H4 (cell line): ENCODE measurements around the gene TYMP. TPM values are rescaled to one million over a fixed set of nuclear protein-coding genes. Genes with fewer than 3 reads are reported as not detected.
"Not testable (repeated sequence)": the region's sequence is repeated elsewhere in the genome, so short reads cannot be mapped to it uniquely, and the experiment has no call there.

Source experiments
- DNase-seq: peaks from one replicate; pipeline ENCODE4 v3.0.0-alpha.2; 2015; ENCODE audit warnings: low spot score
- total RNA-seq: library from RNA; depleted of rRNA; stranded (reverse); fragments of >200 nt; shearing (Covaris generic); gene quantifications from 2 replicates; pipeline ENCODE4 v1.2.3, GENCODE V29; 2014

Gene TYMP
- total RNA-seq, 1 experiment from 2014 or later: 0.39 TPM

DNA sequence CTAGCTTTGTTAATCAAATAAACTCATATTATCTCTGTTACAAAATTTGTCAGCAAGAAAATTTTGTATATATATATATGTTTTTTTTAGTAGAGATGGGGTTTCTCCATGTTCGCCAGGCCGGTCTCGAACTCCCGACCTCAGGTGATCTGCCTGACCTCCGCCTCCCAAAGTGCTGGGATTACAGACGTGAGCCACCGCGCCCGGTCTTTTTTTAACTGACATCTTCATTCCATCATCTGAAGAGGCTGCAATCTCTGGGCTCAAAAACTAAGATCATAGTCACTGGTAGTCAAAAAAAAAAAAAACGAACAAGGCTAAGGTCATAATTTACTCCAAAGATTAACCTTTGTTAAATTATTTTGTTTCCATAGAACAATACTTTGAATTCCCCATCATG, 10.6 kb upstream of the TYMP start:
- no peak for DNase-seq

DNA sequence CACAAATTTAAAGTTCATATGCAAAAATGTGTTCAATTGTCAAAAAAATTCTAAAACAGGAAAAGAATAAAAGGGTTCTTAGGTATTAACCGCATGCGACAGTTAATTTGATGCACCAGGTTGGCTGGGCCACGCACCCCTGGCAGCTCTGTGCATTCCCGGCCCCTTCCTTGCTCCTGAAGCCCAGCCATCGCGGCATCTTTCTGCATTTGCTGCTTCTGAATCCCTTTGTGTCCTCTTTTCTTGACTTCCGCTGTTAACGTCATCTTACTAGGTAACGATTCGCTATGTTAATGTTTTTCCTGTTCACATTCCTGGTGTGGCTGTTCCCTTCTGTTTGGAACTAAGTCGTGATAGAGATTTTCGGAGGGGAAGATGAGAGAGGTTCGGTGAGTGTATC, 8.0 kb upstream of the TYMP start:
- no peak for DNase-seq

DNA sequence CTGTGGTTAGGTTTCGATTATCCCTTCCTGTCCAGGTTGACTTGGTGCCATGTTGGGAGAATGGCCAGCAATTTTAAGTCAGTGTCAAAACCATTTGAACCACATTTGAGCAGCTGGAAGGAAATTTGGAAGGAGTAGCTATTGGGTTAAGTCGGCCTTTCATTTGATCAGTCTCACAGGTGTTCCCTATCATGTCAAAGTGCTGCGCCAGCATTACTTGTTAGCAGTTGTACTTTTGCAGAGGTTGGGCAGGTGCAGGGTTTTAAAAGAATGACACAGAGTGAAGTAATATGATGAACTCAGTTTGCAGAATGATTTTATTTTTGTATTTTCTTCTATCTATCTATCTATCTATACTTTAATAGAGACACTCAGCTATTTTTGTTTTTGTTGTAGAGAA, 6.4 kb upstream of the TYMP start:
- DNase-seq: no peak

DNA sequence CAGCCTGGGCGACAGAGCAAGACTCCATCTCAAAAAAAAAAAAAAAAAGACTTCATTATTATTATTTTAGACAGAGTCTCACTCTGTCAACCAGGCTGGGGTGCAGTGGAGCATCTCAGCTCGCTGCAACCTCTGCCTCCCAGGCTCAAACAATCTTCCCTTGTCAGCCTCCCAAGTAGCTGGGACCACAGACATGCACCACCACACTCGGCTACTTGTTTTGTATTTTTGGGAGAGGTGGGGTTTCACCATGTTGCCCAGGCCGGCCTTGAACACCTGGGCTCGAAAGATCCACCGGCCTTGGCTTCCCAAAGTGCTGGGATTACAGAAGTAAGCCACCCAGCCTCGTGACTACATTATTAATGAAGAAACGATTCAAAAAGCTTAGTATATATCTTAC, 5.3 kb upstream of the TYMP start:
- no peak for DNase-seq

DNA sequence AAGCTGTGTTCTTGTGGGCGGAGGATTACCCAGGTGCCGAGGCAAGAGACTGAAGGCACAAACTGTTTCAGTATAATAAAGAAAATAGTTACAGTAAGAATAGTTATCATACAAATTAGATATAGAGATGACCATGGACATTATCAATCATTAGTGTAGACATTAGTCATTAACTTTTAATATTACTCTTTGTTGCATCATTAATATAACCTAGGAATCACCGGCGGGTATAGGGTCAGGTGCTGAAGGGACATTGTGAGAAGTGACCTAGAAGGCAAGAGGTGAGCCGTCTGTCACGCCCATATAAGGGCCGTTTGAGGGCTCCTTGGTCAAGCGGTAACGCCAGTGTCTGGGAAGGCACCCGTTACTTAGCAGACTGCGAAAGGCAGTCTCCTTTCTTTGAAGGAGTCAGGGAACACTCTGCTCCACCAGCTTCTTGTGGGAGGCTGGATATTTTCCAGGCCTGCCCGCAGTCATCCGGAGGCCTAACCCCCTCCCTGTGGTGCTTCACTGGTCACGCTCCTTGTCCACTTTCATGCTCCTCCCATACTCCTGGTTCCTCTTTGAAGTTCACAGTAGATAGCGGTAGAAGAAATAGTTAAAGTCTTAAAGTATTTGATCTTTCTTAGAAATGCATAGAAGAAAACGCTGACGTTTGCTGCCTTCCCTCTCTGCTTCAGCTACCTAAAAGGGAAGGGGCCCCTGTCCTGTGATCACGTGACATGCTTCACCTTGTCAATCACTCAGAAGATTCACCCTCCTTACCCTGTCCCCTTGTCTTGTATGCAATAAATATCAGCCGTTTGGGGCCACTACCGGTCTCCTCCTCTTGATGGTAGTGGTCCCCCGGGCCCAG, 4.3 kb upstream of the TYMP start:
- DNase-seq: not testable (repeated sequence)

DNA sequence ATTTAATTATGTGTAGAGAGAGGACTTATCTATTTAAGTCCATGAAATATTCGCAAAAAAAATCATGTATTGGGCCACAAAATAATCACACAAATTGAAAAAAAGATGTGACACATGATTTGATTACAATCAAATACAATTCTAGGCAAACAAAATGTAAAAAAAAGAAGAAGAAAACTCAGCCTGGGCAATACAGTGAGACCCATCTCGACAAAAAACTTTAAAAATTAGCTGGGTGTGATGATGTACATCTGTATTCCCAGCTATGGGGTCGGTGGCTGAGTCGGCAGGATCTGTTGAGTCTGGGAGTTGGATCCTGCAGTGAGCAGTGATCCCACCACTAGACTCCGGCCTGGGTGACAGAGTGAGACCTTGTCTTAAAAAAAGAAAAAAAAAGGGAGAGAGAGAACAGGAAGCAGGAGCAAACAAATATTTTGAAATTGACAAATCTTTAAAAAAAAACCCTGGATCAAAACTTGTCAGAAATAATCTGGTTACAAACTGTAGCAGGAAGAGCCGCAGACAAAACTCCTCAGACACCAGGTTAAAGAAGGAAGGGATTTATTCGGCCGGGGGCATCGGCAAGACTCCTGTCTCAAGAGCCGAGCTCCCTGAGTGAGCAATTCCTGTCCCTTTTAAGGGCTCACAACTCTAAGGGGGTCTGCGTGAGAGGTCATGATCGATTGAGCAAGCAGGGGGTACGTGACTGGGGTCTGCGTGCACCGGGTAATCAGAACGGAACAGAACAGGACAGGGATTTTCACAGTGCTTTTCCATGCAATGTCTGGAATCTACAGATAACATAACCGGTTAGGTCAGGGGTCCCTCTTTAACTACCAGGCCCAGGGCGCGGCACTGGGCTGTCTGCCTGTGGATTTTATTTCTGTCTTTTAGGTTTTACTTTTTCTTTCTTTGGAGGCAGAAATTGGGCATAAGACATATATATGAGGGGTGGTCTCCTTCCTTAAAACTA, 3.3 kb upstream of the TYMP start:
- DNase-seq: no peak

DNA sequence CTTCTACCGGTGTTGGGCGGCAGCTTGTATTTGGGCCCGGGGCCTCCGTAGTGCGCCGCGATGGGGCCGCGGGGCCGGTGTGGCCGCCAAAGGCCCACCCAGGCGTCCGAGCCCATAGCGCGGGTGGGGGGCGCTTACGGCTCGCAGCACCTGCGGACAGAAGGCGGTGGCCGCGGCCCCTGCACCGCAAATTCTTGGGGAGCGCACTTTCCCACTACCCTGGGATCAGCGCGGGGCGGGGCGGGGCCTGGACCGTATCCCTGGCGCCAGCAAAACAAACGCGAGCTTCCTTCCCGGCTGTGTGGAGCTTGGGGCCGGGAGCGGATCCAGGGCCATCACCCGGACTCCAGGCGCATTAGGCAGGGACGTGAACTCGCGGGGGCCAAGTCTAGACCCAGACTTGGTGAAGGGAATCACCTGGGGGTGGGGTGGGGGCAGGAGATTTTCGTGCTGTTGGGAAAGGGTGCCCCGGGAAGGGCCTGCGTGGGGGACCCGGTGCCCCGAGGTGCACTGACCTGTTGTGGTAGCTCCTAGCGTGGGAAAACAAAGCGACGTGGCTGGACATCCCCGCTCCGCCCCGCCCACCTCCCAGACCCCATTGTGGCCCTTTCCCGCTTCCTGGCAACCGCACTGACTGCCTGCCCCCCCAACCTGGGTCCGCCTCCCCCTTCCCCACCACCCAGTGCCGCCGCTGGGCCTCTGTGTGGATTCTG, 2.3 kb upstream of the TYMP start:
- DNase-seq: no peak

DNA sequence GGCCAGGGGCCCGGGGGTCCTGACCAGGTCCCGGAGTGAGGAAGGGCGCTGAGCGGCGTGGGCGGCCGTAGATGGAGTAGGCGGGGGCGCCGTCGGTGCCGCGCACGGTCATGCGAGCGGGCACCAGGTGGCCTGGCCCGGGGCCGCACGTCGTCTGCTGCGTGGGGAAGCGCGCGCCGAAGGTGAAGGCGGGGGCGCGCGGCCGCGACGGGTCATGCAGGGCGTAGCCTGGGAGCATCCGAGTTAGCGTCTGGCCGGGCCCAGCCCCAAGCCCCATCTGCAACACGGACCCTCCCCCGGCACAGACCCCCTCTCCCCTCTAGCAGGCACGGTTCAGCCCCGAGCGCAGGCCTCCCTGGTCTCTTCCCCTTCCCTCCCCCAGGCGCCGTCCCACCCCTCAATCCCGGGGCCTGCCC, 1.7 kb upstream of the TYMP start:
- no peak for DNase-seq

DNA sequence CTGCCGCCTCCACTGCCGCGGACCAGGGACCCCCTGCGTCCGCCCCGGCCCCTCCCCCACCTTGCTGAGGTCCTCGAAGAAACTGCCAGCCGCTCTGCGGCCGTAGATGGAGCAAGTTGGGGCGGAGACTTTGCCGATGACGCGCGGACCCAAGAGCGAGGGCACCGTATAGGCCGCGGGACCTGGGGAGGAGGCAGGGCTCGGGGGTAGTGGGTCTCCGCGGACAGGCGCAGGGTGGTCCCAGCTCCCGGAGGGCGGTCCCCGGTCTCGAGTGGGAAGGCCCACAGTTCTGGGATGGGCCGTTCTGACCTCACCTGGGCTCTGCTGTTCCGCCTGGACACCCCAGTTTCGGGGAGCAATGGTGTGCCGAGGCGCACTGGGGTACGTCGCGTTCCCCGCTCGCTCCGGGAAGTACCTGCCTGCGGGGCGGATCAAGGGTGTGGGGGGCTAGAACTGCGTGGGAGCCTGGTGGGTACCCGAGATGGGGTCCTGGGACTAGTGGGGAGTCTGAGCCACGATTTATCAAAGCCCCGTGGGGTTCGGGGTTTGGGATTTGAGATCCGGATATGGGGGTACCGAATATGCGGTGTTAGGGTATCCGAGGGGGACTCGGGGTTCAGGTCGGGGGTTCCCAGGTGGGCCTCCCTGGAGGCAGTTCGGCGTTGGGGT, 1.2 kb upstream of the TYMP start:
- DNase-seq: no peak

DNA sequence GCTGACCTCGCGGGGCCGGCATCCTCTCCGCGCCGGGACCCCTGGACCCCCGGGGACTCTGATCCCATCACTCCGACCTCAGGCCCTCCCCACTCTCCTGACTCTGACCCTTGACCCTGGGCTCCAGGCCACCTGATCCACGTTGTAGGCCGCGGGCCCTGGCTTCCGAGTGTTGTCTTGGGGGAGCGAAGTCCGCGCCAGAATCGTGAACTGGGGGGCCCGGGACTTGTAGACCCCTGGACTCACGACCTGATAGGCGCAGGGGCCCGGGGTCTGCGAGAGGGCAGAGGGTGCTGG, 716 bp upstream of the TYMP start:
- DNase-seq: no peak

DNA sequence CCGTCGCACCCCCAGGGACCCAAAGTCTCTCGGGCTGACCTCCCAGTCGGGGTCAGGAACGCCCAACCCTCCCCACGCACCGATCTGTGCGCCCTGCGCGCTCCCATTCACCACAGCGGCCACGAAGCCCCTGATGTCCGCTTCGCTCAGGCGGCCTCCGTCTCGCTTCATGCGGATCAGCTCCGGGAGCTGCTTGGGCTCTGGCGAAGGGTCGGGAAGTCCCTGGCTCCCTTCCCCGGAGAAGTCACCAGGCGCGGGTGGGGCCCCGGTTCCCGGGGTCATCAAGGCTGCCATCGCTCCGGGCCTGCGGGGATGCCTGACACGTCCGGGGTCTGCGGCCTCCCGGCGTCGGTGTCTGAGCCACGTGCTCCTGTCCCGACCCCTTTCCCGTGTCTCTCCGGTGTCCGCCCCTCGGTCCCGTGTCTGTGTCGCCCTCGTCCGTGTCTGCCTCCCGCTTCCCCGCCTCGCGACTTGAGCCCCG, 356 bp downstream of the TYMP start:
- DNase-seq: no peak

DNA sequence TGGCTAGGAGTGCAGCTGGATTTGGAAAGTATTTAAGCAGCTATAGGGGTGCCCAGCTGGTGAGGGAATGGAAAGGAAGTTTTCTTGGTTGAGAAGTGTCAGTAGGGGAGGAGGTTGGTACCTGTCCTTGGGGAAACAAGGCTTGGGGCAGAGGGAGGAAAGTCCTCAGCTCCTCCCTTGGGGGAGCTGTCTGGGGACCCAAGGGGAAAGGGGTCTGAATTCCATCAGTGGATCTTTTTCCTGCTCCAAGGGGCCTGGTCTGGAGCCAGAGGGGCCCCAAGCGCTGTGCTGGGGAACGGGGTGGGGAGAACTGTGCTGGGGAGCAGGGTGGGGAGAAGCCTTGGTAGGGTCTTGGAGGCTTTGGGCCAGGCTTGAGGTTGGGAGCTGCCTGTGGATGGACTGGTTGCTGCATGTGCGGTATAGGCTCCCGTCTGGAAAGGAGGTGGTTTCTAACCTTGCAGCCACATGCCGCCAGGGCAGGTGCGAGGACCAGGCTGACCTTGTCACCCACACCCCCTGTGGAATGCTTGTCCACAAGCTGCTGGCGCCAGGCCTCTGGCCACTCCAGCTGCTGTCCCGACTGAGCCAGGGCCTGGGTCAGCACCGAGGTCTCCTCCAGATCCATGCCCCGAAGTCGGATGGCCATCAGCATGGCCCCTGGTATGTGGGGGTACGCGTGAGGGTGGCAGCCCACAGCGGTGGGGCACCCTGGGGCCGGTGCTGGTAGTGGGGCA, 963 bp downstream of the TYMP start:
- DNase-seq: no peak

DNA sequence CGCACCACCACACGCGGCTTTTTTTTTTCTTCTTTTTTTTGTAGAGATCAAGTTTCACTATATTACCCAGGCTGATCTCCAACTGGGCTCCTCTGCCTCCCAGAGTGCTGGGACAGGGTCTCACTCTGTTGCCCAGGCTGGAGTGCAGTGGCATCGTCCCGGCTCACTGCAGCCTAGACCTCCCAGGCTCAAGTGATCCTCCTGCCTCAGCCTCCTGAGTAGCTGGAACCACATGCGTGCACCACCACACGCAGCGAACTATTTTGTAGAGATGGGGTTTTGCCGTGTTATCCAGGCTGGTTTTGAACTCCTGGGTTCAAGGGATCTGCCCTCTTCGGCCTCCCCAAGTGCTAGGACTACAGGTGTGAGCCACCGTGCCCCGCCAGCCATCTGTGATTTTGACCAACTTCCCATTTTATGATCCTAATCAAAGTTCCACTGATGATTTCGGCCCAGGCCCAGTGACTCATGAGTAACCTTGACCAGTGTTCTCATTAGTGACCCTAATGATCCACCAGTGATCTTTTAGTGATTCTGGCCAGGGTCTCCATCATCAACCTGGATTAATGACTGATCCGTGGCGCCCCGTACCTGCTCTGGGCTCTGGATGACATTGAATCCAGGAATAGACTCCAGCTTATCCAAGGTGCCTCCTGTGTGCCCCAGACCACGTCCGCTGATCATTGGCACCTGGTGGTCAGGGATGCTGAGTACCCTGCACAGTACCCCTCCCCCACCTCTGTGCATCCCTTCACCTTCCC, 1.7 kb downstream of the TYMP start:
- no peak for DNase-seq

DNA sequence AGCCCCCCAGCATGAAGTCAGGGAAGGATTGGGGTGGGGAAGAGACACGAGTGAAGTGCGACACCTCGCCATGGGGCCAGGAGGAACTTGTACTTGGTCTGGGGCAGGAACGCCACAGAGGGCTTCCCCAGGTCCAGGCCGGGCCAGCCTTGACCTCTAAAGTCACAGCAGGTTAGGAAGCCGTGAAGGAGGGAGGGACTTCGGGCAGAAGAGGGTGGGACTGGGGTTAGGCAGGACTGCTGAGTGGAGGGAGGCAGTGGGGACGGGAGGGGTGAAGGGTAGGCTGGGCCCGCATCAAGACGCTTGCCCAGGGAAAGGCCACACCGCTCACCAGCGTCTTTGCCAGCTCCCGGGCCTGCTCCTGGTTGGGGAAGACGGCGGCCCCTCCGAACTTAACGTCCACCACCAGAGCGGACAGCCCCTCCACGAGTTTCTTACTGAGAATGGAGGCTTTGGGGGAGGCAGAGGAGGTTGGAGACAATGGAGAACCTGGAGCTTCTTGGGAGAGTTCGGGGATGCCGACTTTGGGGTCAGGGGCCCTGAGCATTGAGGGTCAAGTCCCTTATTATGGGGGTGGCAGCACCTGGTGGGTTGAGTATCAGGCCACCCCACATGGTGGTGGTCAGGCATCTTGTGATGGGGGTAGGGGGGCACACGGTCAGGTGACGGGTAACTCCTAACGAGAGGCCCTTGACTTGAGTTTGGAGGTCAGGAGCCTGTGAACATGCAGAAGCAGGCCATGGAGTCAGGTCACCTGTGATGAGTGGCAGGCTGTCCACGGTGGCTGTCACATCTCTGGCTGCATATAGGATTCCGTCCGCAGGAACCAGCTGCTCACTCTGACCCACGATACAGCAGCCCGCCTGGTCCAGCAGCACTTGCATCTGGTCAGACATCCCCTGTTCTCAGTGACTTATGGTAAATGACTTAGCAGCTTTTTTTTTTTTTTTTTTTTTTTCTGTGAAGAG, 2.7 kb downstream of the TYMP start:
- DNase-seq: no peak

DNA sequence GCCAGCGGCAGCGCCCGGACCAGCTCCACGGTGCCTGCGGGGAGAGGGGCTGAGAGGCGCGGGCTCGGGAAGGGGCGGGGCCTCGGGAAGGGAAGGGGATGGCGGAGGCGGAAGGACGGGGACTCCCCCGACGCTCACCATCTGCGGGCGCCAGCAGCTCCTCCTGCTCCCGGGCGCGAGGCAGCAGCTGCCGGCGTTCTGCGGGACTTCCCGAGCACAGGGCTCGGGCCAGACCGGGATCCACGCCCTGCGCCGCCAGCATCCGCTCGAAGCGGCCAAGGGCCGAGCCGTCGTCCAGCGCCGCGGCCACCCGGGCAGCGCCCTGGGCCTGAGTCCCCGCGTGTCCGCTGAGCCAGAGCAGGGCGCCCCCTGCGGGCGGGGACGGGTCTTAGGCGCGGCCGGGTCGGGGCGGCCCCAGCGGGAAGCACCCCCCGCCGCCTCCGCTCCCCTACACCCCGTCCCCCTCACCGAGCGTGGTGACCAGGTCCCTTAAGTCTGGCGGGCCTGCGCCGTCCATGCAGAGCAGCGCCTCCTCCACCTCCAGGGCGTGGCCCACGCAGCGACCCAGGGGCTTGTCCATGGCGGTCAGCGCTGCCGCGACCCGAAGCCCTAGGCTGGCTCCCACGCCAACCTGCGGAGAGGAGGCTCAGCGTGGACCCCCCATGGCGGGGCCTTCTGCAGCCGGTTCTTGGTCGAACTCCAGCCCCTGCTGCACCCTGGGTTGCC, 3.5 kb downstream of the TYMP start:
- peak; percentile 61 for DNase-seq

DNA sequence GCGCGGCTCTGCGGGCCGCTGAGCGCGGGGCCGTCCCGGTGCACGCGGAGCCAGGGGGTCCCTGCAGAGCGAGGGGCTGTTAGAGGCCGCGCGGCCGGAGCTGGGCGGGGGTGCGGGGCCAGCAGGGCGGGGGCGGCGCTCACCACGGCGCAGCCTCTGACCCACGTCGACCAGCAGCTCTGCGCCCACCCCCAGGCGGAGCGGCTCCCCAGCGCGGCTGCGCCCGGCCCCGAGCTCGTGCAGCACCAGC, 4.0 kb downstream of the TYMP start:
- DNase-seq: no peak

DNA sequence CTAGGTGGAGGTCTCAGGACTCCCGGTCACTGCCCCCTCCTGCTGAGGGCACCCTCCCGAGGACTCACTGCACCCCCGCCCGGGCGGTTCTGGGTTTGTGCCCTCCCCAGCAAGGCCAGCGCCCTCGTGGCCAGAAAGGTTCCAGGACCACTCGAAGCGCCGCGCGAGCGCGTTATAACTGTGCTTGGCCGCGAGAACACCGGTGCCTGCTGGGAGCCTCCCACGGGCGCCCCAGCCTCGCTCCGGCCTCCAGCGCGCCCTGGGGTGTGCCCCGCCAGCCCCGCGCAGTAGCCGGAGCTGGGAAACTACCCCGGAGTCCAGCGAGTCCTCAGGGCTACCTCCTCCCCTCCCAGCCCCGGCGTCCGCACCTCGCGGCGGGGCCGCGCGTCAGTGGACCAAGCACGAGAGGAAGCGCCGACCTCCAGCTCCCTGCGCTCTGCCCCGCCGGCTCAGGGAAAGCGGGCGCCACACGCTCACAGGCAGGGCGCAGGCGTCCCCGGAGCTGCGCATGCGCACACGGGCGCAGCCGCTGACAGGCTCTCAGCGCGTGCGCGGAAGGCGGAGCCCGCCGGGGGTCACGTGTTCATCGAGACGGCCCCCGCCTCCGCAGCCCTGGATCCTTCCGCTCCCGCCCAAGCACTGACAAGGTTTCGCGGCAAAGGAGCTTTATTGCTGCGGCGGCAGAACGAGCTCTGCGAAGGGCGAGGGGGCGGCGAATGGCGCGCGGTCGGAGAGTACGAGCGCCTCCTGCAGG, 4.5 kb downstream of the TYMP start, which contains the start of gene SCO2:
Gene SCO2 (minus strand): TSS at position 495 of the 754 bp plus-strand sequence. CDS start 1,187 bp downstream, outside the sequence.
- DNase-seq: peak; percentile 94

DNA sequence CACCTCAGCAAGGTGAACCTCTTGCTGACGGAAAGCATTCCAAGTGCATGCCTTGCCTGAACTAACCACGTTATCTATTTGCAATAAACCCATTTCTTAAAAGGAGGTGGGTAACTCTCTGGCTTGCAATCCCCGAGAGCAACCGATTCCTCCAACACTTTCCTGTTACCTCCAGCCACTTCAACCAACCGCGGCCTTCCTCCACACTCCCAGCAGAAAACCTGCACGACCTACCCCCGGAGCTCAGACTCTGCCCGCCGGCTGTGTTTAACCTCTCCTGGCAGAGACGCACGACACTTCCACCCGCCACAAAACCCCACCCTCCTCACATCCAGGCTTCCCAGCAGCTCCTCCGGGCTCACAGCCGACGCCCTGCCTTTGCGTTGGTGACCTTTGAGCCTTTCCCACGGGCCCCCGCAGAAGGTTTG, 5.1 kb downstream of the TYMP start:
- DNase-seq: no peak
